GM21526 (cell line): ENCODE measurements around the gene TSPAN12.
"Not testable (repeated sequence)": the region's sequence is repeated elsewhere in the genome, so short reads cannot be mapped to it uniquely, and the experiment has no call there.

Experiments
- ATAC-seq: cut with Tn5 transposase; IDR thresholded peaks from one replicate; pipeline ENCODE4 v1.9.1; 2021; ENCODE audit warnings: moderate library complexity; ENCODE audit not compliant: unreplicated experiment, low FRiP score

Gene TSPAN12, protein sequence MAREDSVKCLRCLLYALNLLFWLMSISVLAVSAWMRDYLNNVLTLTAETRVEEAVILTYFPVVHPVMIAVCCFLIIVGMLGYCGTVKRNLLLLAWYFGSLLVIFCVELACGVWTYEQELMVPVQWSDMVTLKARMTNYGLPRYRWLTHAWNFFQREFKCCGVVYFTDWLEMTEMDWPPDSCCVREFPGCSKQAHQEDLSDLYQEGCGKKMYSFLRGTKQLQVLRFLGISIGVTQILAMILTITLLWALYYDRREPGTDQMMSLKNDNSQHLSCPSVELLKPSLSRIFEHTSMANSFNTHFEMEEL

DNA sequence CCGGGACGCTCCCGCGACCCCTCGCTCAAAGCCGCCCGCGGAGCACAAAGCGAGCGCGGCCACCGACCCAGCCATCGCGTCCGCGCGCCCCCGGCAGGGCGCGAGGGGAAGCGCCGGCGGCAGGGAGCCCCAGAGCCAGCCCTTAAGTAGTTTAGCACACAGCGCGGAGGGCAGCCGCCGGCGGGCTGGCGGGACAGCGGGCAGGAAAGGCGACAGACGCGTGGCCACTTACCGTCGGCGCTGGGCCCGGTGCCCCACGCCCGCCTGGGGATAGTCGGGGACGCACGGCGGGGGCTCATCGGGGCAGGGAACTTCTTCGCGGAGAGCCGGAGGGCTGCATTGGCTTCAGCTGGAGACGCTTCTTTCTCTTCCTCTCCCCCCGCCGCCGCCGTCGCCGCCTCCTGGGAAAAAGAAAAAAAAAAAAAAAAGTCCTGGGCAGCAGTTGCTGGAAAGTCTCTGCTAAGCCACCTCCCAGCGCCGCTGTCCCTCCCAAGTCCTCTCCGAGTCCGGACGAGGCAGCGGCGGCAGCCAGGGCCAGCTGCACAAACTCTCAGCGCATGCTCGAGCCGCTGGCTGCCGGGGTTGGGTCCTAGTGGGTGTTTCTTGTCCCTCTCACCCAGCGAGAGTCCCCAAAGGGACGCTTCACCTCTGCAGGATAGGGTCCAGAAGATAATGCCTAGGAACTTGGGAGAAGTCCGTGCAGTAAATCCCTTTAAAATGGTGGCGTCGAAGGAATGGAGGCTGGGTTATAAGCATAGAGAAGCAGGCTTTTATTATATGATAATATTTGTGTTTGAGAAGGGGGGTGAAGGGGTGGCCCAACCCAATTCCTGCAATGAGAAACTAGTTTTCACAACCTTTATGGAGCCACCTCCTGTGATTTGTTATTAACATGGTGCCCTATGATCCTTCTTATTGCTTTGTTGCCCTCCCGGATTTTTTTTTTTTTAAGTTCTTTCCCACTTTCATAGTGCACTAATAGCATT is at the start of gene TSPAN12:
TSS of gene TSPAN12 (minus strand) at position 557 of the 986 bp plus-strand sequence. CDS start 1,381 bp downstream, outside the sequence.
- ATAC-seq = peak; percentile 90

DNA sequence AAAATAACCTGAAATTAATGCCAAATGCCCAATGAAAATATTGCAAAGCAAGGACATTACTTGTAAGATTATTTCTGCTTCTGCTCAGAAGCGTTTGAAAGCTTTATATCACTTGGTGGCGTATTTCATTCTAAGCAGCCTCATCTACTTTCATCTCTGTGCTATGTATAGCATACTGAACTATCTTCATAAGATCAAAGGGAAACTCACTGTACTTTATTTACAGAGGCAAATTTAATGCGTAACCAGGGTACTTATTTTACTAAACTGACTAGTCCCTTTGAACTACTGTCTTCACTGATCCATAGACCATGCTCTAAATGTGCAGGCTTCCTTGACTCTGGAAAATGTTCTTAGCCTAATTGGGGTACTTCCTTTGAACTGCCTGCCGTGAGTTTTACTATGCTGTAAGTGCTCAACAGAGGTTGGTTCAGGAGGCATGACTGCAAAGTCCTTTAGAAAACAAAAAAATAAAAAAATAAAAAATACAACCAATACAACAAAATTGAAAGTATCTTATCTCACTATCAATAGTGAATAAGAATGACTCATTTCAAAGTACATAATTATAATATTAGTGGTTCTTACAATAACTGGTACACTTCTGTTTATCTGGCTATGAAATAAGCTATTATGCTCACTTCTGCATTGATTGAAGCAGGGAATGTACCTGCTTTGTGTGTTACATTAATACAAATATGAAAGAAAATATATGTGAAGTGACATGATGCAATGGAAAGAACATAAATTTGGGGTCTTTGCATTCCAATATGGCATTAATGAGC is 41.0 kb upstream of the TSPAN12 start:
- ATAC-seq = no peak

DNA sequence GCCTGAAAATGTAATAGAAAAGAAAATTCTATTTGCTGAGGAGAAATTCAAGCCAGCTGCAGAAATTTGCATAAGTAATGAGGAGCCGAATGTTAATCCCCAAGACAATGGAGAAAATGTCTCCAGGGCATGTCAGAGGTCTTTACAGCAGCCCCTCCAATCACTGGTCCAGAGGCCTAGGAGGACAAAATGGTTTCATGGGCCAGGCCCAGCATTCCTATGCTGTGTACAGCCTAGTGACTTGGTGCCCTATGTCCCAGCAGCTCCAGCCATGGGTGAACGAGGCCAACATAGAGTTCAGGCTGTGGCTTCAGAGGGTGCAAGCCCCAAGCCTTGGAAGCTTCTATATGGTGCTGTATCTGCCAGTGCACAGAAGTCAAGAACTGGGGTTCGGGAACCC is 37.3 kb upstream of the TSPAN12 start:
- not testable (repeated sequence) for ATAC-seq

DNA sequence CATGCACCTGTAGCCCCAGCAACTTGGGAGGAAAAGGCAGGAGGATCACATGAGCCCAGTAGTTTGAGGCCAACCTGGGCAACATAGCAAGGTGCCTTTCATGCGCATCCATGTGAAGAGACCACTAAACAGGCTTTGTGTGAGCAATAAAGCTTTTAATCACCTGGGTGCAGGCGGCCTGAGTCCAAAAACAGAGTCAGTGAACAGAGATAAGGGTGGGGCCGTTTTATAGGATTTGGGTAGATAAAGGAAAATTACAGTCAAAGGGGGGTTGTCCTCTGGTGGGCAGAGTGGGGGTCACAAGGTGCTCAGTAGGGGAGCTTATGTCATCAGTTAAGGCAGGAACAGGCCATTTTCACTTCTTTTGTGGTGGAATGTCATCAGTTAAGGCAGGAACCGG is 27.7 kb upstream of the TSPAN12 start:
- ATAC-seq = not testable (repeated sequence)

DNA sequence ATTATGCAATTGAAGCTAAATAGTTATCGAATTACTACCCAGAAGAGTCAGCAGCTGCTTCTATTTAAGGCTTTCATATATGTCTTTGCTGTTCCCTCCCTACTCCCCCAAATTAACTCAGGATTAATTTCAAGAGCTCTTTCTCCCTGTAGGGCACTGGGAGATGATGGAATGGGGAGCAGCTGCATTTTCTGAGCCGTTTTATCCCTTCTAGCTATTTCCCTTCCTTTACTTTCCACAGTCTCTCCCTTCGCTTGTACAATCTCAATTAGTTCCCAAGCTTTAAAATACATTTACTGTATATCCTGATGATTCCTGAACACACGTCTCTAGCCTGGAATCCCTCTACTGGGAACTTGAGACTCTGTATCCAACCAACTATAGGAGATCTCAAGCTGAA is 19.8 kb upstream of the TSPAN12 start:
- ATAC-seq = no peak

DNA sequence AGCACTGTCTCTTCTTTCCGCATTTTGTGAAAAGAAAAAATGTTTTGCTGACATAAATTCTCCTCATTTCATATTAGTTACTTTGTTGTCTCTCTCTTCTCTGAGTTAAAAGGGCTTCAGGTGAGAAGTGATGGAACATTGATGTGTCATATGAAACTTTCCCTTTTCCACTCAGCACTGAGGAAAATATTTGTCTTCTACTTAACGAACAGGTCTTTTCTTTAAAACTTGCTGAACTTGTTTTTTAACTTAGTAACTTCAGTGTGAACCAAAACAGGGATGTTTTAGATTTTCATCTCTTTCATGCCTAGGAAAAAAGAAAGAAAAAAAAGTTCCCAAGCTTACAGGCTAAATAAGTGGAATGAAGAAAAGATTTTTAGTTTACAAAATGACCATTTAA is 19.0 kb upstream of the TSPAN12 start:
- no peak for ATAC-seq

DNA sequence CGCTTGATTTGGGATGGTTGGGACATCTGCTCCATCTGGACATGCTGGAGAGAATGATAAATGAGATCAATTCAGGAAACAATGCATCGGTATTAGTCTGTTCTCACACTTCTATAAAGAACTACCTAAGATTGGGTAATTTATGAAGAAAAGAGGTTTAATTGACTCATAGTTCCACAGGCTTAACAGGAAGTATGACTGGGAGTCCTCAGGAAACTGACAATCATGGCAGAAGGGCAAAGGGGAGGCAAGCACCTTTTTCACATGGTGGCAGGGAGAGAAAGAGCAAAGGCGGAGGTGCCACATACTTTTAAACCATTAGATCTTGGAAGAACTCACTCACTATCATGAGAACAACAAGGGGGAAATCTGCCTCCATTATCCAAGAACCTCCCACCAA is 16.8 kb upstream of the TSPAN12 start:
- no peak for ATAC-seq

DNA sequence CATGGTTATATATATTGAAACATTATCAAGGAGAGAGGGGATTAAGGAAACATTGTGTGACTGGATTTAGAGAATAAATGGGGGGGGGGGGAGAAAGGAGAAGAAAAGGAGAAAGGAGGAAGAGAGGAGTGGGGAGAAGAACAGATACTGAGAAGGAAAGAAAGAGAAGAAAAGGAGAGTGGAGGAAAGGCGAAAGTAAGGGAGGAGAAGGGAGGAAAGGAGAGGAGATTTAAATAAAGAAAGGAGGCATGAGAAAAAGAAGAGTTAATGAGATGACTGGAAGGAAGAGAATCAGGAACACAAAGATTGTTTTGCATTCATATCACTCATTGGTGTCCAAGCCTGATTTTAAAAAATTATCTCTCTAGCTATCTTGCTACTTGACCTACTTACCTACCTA is 16.1 kb upstream of the TSPAN12 start:
- no peak for ATAC-seq

DNA sequence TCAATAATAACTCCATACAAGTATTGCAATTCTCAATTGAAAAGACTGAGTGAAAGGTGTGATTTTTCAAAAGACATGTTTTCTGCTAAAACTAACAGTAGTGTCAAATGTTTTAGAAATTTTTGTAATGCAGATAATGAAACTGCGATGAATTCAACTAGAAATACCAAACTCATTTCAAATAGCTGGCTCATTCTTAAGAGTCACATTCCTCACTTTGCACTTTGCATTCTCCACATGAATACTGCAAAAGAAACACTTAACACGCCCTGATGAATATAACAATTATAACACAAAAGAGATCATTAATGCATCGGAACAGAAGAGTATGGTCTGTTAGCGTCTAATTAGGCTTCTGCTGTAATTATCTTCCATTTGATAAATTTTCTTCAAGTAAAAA is 15.5 kb upstream of the TSPAN12 start:
- ATAC-seq = no peak

DNA sequence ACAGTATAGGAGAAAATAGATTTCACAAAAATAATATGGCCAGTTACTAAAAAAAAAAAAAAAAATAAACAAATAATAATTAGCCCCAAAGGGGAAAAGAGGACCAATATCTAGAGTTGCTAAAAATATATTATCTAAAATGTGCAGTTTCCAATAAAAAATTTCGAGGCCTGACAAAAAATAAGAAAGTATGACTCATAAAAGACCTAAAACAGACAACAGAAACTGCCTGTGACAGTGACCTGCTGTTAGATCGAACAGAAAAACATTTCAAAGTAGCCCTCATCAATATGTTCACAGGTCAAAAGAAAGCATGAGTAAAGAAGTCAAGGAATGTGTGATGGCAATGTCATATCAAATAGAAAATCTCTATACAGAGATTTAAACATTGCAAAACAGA is 11.8 kb upstream of the TSPAN12 start:
- ATAC-seq = peak; percentile 56

DNA sequence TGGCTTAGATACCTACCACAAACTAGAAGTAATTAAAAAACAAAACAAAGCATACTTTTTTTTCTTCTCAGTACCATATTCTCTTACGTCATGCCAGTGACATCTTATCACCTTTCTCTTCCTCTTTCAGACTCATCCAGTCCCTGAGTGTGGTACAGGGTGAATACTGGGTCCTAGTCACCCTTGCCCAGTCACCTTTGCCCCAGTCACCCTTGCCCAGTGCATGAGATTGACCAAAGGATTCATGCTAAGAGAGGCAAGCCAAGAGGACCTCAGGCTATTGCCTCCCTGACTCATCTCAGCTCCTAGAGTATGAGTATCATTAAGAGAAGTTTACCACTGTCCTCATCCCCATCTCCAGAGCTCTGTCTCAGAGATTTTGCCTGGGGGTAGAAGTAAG is 10.0 kb upstream of the TSPAN12 start:
- ATAC-seq = no peak

DNA sequence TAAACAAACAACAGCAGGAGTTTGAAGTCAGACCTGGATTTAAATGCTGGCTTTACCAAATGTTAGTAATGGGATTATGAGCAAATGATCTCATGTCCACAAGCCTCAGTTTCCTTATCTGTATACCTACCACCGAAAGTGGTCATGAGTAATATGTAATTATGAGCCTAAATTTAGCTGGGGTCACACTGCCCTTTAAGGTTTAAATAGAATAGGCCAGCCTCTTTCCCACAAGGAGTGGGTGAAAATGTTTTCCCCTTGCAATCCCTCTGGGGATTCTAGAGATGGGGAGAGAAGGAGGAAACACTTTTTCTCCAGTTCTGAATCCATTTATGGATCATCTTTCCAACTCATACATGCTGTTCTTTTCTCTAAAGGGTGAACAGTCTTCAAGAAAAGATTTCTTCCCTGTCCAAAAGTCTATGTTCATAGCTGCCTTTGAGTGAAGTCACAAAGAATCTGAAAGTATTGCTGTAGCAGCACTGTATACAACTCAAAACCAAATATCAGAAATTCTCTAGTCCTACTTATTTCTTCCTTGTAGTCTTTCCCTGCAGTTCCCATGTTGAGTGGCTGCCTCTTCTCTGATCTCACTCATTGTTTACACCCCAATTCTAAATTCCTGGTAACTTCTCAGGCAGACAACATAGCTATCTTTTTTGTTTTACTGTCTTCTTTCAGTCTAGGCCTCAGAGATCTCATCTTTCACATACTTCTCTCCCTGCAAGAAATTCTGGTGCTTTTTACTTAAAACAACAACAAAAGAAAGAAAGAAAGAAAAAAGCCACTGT is 7.4 kb upstream of the TSPAN12 start:
- no peak for ATAC-seq

DNA sequence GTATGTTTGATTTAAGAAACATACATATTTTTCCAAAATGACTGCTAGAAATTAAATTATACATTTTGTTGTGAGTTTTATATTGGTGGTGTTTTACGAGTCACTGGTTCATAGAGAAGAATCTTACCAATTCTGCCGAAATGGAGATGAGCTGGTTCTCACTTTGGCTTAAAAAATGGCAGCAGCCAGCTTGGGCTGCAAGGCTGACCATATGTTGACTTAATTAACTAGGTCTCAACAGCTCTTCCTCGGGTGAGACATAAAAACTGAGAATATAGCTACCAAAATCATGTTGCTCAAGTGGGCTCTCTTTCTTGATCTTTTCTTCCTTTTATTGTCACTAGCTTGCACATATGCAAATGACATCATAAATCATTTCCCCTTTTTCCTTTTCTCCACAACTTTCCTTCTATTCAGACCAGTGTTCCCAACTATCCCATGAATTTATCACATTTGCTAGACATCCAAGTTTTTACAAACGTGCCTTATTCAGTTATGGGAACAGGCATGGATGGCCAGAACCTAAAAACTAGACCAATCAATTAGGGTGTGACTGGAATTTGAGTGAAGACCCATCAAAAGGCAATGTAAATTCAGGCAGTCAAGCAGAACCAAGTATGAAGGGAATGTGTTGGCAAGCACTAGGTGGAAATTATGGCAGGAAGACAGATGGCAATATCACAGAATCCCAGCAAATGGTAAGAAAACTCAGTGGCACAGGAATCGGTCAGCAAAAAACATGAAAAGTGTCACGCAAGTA is 6.4 kb upstream of the TSPAN12 start:
- no peak for ATAC-seq

DNA sequence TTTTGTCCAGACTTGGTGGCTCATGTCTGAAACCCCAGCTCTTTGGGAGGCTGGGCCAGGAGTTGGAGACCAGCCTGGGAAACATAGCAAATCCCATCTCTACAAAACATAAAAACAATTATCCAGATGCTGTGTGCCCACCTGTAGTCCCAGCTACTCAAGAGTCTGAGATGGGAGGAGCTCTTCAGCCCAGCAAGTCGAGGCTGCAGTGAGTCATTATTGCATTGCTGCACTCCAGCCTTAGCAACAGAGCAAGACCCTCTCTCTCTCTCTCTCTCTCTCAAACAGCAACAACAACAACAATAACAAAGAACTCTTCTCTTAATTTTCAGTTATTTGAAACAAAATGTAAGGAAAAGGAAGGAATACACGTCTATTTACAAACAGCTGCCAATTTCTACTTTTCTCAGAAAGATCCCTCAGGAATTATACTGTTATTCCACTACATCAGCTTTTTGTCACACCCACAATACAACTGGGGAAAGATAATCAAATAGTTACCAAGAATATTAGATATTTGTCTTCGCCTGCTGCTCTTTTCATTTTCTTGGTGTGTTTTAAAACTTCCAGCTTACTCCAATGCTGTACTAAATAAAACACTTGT is 5.1 kb upstream of the TSPAN12 start:
- no peak for ATAC-seq

DNA sequence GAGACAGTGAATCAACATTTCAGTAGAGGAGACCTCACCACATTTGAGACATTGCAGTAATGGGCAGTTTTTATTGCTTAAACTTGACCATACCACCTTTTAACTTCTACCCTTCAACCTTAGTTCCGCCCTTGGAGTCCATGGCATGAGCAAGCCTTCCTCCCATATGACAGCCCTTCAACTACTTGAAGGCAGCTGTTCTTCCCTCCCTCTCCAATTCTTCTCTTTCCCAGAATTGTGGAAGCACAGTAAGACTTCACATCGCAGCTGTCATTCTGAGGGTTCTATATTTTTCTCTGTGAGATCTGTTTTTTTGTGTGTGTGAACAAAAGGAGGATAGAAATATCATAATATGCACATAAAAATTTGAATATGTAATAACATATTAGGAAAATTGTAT is 2.2 kb upstream of the TSPAN12 start:
- ATAC-seq = no peak

DNA sequence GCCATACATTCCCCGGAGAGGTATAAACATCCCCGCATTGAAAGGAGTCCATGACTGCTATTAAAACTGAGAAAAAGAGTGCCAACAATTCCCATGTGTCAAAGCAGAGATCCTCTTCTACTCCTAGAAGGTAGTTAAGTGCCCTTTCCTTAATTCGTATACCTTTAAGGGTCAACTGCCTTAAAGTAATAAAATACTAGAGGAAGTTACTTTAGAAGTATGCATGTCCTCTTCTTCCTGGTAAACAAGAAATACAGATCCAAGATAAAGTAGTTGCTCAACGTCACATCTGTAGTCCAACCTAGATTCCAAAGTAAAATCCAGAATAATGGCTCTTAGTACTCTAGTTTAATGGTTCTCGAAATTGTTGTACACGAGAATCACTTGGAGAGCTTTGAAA is 1.5 kb upstream of the TSPAN12 start:
- ATAC-seq = no peak

DNA sequence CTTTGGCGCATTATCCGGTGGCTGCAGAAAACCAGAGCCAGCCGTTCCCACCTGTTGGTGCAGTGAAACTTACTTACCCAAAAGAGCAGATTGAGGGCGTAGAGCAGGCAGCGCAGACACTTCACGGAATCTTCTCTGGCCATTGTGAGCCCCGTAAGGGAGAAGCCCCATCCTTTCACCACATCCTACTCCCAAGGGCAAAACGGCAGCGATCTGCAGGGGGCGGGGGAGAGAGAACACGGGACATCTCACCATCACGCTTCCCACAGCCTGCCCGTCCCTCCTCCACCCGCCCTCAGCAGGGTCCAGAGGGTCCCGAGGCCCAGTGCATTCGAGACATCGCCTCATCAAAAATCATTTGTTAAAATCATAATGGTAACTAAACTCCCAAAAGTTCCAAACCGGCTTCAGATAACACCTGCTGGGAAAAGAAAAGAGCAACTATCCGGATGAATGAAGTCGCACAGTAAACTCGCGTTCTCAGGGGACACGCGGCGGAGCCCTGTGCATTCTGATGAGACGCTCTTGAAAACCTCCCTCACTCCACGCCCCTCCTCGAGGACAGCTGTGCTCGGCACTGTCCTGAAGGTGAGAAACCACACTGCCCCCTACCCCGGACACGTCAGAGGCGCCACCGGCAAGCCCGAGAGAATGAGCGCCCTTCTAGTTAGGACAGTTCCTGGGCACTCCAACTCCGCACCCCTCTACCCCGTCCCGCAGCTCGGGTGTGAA is 1.2 kb downstream of the TSPAN12 start:
- peak; percentile 52 for ATAC-seq

DNA sequence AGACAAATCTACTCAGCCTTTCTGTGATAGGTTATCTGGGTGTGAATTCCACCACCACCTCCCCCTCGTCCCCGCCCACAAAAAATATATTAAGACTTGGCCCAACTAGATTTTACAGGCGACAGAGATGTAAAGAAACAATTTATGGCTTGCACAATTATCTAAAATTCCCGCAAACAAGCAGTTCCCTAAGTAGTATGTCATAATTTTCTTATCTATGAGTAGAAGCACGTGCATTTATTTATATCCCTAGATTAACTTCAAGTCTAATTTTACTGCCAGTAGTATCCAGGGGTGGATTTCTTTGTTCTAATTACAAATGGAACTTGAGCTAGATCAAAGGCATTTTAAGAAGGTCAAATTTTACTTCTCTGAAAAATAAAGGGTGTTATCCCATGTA is 1.7 kb downstream of the TSPAN12 start:
- no peak for ATAC-seq
